Fibroblast of skin of back (primary cell): ENCODE results near the gene BAX.

Experiments
- DNase-seq: peaks from one replicate; pipeline ENCODE4 v3.0.0-alpha.2; 2013

BAX gene

DNA sequence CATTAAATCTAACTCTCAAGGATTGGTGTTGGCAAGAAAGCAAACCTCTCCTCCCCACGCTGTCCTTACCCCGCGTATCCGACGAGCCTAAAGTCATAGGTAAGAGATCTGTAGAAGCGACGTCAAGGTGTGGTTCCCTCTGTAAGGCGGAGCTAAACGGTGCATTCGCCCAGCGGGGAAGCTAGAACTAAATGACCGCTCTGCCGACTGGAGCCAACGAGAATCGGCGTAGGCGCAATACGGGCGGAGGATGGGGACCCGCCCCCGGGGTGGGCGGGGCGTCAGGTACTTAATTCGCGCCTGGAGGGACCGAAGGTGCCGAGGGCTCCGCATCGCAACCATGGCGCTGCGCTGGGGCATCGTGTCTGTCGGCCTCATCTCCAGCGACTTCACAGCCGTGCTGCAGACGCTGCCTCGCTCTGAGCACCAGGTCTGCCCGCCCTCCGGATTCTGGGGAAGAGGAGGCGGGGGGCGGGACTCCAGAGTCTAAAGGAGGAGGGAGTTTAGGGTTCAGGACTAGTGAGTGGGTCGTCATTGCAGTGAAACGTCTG lies 21.2 kb upstream of the BAX start, which contains the start of gene DHDH:
TSS of gene DHDH (plus strand) at position 318 of the 551 bp plus-strand sequence. CDS start at position 341, 23 bp downstream.
- peak; percentile 41 for DNase-seq

DNA sequence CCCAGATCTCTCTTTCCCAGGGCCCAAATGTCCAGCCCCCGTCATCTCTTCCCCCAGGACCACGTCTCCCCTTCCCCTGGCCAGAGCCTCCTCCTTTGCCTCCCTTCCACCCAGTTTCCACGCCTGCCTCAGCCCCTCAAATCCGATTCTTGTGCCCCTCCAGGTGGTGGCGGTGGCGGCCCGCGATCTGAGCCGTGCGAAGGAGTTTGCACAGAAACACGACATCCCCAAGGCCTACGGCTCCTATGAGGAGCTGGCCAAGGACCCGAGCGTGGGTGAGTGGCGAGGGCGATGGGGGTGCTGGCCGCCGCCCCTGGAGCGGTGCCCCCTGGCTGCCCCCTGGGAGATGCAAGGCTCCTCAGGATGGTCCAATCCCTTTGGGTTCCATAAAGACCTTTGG lies 19.8 kb upstream of the BAX start:
- no peak for DNase-seq

DNA sequence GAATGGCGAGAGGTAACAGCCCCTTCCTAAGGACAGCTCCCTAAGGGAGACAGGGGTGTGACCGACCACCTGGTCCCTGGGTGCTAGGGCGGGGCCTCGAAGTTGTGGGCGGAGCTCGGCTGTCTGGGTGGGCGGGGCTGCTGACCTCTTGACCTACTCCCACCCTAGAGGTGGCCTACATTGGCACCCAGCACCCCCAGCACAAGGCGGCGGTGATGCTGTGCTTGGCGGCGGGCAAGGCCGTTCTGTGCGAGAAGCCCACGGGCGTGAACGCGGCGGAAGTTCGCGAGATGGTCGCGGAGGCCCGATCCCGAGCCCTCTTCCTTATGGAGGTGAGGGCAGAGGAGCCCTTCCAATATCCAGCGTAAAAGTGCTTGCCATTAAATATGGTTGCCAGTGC lies 18.8 kb upstream of the BAX start:
- DNase-seq: no peak

DNA sequence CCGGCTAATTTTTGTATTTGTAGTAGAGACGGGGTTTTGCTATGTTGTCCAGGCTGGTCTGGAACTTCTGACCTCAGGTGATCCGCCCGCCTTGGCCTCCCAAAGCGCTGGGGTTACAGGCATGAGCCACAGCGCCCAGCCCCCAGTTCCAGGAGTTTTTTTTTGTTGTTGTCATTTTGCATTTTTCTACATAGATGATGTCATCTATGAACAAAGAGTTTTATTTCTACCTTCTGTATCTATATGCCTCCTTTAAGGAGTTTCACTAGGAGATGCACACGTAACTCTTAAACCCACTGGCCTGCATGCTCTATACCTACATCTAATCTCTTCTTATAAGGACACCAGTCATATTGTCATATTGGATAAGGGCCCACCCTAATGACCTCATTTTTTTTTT lies 16.4 kb upstream of the BAX start:
- no peak for DNase-seq

DNA sequence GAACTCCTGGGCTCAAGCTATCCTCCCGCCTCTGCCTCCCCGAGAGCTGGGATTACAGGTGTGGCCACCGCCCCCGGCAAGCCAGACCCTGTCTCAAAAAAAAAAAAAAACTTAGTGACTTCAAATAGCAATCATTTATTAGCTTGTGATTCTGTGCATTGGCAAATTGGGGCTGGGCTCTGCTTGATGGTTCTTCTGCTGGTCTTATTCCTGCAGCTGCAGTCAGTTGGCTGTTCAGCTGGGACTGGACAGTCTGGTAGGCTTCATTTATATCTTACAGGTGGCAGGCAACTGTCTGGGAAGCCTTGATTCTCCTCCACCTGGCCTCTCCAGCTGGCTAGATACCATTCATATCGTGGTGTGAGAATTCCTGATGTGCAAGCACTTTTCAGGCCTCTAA lies 13.8 kb upstream of the BAX start:
- no peak for DNase-seq

DNA sequence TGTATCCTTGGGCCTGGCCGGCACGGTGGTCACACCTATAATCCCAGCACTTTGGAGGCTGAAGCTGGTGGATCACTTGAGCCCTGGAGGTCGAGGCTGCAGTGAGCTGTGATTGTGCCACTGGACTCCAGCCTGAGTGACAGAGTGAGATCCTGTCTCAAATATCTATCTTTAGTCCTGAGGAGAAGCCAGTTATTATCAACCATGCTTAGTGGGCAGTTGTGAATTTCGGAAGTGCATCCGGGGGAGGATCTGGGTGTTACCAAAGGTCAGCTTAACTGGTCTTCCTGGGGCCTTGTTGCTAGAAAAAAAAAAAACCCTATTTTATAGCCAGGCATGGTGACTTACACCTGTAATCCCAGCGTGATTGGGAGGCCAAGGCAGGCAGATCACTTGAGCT lies 11.6 kb upstream of the BAX start:
- no peak for DNase-seq

DNA sequence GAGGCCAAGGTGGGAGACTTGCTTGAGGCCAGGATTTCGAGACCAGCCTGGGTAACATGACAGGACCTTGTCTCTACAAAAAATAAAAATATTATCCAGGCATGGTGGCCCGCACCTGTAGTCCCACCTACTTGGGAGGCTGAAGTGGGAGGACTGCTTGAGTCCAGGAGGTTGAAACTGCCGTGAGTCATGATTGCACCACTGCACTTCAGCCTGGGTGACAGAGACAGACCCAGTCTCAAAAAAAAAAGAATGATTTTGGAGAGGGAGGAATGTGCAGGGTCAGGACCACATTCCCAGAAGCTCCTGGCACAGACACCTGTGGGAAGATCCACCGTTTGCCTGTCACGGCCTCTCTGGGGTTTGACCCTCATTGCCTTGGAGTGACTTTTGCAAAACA lies 9.3 kb upstream of the BAX start:
- DNase-seq: no peak

DNA sequence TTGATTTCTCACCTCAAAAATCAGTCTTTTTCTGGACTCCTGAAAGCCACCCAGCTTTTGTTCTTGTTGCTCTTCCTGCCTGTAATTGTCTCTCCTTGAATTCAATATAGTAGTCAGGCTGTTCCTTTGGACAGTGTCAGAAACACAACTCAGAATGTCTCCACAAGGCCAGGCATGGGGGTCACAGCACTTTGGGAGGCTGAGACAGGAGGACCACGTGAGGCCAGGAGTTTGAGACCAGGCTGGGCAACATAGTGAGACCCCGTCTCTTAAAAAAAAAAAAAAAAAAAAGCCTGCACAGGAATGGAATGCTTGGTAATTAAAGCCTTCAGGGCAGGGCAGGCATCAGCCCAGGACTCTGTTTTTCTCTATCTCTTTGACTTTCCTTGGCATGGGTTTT lies 8.9 kb upstream of the BAX start:
- DNase-seq: no peak

DNA sequence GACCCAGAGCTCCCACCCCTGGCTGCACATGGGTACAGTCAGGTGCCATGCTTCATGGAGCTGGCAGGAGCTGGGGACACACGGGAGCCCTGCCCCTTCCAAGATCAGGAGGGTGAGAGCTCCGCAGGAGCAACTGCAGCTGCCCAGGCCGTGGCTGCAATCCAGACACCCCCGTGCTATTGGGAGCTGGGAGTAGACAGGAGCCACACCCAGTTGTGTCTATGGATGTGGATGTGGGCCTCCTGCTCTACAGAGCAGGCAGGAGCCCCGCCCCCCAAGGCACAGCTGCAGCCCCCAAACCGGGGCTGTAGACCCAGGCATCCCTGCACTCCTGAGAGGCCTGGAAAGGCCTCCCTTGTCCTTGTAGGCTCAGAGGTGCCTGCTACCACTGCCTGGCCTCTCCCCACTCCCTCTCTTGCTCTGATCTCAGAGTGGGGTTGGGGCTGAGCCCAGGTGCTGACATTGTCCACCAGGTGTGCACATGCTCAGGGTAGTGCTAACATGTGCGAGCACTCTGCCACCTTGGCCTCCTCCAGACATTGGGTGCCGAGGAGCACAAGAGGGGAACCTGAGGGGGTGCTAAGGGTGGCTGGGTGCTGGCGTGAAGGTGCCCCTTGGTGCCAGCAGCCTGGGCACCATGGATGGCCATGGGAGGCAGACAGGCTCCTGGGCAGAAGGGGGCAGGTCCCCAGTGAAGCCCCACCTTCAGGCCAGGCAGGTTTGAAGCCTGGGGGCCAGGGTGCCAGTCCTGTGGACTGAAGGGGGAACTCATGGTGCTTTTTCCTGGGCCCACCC lies 8.0 kb upstream of the BAX start:
- DNase-seq: no peak

DNA sequence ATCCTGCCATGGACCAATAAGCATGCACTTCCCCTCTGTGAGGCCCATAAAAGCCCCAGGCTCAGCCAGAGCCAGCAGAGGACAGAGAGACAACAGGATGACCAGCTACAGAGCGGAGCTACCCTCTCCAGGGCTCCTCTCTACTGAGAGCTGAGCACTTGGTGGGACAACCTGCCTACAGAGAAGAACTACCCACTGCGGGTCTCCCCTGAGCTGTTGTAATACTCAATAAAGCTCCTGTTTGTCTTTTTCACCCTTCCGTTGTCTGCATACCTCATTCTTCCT lies 7.5 kb upstream of the BAX start:
- DNase-seq: no peak

DNA sequence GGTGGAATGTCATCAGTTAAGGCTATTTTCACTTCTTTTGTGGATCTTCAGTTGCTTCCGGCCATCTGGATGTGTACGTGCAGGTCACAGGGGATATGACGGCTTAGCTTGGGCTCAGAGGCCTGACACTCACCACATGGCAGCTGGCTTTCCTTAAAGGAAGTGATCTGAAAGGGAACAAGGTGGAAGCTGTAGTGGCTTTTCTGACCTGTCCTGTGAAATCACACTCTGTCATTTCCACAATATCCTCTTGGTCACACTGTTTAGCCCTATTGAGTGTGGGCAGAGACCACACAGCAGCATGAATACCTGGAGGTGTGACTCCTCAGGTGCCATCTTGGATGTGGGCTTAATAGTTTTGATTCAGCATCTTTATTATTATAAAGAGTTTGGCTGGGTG lies 4.5 kb upstream of the BAX start:
- no peak for DNase-seq

DNA sequence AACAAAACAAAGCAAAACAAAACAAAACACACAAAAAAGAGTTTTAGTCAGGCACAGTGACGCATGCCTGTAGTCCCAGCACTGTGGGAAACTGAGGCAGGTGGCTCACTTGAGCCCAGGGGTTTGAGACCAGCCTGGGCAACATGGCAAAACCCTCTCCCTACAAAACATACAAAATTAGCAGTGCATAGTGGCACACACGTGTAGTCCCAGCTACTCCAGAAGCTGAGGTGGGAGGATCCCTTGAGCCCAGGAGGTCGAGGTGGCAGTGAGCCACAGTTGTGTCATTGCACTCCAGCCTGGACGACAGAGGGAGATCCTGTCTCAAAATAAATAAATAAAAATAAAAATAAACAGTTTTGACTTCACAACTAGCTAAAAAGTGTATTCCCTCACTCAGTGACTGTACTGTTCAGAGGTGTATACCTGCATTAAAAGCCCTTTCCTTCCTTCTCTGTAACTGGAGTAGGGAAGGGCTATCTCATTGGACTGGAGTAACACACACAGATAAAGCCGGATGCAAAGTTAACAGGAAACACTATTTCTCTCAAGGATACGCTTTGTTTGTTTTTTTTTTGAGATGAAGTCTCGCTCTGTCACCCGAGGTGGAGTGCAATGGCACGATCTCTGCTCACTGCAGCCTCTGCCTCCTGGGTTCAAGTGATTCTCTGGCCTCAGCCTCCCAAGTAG lies 3.7 kb upstream of the BAX start:
- DNase-seq: no peak

DNA sequence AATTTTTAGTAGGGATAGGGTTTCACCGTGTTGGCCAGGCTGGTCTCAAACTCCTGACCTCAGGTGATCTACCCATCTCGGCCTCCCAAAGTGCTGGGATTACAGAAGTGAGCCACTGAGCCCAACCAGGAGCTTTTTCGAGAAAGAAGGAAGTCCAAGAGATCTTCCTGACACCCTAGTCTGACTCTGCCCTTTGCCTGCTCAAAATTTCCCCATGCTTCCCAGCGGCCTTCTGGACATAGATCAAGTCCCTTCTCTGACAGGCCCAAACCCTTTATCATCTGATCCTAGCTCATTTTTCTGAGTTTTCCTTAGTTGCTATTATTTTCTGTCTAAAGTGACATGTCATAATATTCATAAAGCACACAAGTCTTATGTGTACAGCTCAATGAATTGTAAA lies 1.5 kb upstream of the BAX start:
- no peak for DNase-seq

DNA sequence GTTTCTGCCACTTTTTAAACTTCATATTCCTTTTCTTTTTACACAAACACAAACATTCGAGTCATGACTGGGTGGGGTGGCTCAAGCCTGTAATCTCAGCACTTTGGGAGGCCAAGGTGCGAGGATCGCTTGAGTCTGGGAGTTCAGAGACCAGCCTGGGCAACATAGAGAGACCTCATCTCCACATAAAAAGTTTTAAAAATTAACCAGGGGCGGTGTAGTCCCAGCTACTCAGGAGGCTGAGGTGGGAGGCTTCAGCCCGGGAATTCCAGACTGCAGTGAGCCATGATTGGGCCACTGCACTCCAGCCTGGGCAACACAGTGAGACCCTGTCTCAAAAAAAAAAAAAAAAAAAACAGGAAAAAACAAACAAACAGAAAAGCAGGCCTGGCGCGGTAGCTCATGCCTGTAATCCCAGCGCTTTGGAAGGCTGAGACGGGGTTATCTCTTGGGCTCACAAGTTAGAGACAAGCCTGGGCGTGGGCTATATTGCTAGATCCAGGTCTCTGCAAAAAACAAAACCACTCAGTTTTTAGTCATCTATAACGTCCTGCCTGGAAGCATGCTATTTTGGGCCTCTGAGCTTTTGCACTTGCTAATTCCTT lies 583 bp upstream of the BAX start:
- no peak for DNase-seq

DNA sequence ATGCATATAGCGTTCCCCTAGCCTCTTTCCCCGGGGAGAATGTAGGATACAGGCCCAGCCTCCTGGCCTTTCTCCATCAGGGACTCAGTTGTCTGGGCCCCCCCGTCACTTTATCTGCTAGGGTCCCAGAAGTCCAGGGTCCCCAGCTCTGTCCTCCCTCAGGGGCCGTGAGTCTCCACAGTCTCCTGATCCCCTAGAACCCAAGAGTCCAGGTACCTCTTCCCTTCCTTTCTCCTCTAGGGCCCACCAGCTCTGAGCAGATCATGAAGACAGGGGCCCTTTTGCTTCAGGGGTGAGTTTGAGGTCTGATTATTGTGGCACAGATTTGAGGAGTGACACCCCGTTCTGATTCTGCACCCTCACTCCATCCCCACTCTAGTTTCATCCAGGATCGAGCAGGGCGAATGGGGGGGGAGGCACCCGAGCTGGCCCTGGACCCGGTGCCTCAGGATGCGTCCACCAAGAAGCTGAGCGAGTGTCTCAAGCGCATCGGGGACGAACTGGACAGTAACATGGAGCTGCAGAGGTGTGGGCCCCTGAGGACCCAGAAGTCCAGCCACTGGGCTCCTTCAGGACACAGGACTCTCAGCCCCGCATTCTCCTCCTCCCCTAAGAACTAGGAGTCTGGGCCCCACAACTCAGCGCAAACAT lies 758 bp downstream of the BAX start:
- no peak for DNase-seq

DNA sequence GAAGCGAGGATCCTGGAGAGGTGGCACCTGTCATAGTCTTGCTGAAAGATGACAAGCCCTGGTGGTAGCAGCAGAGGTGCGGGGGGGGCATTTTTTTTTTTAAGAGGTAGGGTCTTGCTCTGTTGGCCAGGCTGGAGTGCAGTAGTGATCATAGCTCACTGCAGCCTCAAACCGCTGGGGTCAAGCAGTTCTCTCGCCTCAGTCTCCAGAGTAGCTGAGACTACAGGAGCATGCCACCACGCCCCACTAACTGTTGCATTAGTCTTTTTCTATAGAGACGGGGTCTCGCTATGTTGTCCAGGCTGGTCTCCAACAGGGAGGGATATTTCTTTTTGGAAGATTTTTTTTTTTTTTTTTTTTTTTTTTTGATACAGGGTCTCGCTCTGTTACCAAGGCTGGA lies 3.3 kb downstream of the BAX start:
- no peak for DNase-seq

DNA sequence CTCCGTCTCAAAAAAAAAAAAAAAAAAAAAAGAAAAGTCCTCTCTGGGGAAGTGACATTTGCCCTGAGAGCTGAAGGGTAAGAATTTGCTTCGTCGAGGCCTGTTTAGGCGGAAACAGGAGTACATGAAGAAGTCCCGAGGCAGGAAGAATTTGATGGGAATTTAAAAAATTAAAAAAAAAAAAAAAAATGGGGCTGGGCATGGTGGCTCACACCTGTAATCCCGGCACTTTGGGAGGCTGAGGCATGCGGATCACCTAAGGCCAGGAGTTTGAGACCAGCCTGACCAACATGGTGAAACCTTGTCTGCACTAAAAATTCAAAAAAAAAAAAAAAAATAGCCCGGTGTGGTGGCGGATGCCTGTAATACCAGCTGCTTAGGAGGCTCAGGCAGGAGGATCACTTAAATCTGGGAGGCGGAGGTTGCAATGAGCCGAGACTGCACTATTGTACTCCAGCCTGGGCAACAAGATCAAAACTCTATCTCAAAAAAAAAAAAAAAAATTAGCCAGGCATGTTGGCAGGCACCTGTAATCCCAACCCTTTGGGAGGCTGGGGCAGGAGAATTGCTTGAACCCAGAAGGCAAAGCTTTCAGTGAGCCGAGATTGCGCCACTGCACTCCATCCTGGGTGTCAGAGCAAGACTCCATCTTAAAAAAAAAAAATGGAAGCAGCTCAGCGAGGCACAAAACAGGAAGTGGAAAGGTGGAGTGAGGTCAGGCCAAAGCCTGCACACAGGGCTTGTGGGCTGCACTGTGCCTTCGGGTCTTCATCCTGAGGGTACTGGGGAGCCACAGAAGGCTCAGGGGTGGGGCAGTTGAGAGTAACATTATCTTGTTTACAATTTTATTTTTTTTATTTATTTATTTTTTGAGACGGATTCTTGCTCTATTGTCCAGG lies 4.9 kb downstream of the BAX start:
- no peak for DNase-seq

DNA sequence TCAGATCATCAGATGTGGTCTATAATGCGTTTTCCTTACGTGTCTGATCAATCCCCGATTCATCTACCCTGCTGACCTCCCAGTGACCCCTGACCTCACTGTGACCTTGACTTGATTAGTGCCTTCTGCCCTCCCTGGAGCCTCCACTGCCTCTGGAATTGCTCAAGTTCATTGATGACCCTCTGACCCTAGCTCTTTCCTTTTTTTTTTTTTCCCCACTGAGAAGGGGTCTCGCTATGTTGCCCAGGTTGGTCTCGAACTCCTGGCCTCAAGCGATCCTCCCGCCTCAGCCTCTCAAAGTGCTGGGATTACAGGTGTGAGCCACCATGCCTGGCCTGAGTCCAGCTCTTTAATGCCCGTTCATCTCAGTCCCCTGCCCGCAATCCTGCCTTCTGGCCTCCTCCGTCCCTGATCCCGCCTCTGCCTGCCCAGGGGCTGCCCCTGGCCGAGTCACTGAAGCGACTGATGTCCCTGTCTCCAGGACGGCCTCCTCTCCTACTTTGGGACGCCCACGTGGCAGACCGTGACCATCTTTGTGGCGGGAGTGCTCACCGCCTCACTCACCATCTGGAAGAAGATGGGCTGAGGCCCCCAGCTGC lies 6.5 kb downstream of the BAX start:
- no peak for DNase-seq

DNA sequence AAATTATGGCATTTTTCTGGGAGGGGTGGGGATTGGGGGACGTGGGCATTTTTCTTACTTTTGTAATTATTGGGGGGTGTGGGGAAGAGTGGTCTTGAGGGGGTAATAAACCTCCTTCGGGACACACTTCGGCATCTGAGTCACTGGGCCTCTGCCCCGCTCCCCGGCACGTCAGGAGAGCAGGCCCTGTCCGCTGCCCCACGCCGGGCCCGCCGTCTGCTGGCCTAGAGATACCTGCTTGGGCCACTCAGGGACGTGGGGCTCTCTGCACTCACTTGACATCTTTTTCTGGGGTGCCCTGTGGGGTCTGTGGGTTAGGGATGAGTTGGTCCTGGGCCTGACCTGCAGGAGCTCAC lies 7.0 kb downstream of the BAX start:
- DNase-seq: no peak

DNA sequence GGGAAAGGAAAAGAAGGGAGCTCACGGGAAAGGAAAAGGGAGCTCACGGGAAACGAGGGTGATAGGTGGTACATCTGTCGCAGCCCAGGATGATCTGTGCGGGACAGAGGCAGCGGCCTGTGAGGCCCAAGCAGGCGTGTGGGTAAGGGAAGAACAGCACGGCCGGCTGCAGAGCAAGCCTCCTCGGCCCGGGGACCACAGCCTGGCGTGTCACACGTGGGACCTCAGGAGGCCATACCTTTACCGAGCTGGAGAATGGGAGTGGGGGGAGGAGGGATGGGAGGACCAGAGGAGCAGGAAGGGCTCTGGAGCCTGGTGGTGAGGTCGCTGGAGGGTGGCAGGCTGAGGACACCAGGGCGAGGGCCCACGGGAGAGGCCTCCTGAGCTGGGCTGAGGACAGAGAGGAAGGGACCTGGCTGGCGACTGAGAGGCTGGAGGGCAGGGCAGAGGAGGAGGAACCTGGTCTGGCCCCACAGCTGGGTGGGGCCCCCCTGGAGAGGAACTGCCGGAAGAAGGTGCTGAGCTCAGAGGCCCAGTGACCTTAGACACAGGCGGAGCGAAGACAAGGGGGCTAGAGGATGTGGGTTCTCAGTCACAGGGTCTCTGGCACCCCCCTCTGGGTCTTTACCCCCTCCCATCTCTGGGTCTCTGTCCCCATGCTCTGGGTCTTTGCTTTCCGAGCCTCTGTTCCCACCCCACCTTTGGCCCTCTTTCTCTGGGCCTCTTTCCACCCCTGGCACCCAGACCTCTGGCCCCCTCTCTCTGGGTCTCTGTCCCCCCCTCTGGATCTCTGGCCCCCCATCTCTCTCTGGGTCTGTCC lies 7.6 kb downstream of the BAX start:
- peak; percentile 30 for DNase-seq

DNA sequence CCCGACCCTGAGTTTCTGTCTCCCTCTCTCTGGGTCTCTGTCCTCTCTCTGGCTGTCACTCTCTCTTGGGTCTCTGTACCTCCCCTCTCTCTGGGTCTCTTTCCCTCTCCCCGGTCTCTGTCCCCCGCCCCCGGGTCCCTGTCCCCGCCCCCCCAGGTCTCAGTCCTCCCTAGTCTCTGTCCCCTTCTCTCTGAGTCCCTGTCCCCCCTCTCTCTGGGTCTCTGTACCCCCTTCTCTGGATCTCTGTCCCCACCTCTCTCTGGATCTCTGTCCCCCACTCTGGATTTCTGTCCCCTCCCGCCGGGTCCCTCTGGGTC lies 8.1 kb downstream of the BAX start:
- no peak for DNase-seq
